Measurements from ENCODE around the gene UBTD2.

GRCh38 chr5:172267943-172268342 is 15.6 kb downstream of the UBTD2 start:
- TF ChIP-seq, protein P1, sequence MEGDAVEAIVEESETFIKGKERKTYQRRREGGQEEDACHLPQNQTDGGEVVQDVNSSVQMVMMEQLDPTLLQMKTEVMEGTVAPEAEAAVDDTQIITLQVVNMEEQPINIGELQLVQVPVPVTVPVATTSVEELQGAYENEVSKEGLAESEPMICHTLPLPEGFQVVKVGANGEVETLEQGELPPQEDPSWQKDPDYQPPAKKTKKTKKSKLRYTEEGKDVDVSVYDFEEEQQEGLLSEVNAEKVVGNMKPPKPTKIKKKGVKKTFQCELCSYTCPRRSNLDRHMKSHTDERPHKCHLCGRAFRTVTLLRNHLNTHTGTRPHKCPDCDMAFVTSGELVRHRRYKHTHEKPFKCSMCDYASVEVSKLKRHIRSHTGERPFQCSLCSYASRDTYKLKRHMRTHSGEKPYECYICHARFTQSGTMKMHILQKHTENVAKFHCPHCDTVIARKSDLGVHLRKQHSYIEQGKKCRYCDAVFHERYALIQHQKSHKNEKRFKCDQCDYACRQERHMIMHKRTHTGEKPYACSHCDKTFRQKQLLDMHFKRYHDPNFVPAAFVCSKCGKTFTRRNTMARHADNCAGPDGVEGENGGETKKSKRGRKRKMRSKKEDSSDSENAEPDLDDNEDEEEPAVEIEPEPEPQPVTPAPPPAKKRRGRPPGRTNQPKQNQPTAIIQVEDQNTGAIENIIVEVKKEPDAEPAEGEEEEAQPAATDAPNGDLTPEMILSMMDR (optimal IDR thresholded peaks at IDR 0.05 in 1 of 3, IDR thresholded peaks at IDR 0.05 in 1 of 3, conservative IDR thresholded peaks at IDR 0.05 in 1 of 3; ENCODE audit: extremely low read depth in 1 of 3, insufficient read depth in 2 of 3, low read length in 3 of 3): no peak
- no peak for TF ChIP-seq EZH2 (IDR thresholded peaks at IDR 0.05; ENCODE audit: low read length)

Measured in keratinocyte (primary cell).